UCSD-AML1 (cell line): Measurements from ENCODE around the gene MARF1.
"Not testable (repeated sequence)": the region's sequence is repeated elsewhere in the genome, so short reads cannot be mapped to it uniquely, and the experiment has no call there.

ENCODE experiments used
- DNase-seq: peaks from one replicate; lab custom pipeline; 2025; ENCODE audit not compliant: unreplicated experiment; lab: John Stamatoyannopoulos, UW

Gene MARF1

DNA sequence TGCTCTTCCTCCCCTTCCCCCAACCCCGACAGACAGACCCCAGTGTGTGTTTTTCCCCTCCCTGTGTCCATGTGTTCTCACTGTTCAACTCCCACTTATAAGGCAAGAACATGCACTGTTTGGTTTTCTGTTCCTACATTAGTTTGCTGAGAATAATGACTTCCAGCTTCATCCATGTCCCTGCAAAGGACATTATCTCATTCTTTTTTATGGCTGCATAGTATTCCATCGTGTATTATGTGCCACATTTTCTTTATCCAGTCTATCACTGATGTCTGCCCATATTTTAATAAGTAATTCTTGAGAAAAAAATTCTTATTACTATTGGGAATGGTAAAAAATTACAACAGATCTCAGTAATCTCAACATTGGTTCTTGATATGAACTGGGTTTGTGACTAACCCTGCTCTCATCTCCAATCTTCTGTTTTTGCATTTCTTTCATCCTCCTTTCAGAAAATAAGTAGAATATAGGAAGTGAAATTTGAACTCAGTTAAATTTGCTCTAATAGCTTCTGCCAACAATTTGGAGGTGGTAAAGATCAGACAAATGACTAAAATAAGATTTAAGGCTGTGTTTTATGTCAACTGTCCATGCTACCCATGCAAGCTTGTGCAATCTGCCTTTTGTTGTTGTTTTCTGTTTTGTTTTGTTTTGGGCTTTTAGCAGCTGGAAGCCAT is 11.1 kb downstream of the MARF1 start:
- no peak for DNase-seq

DNA sequence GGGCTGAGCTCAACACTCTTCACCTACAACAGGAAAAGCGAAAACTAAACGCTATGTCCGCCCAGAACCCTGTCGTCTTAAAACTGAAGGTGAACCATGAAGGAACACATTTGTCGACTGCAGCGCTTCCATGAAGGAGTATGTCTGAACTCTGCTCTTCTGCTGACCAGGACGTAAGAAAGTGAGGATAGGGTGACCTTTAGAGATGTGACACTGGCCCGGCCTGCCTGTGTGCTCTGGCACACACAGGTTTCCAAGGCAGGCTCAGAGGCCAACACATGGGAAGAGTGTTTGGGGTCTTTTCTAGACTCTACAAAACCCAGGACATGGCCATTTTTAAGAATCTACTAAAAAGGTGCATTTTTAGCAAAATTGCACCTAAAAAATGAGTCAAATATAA is 21.1 kb downstream of the MARF1 start:
- no peak for DNase-seq

DNA sequence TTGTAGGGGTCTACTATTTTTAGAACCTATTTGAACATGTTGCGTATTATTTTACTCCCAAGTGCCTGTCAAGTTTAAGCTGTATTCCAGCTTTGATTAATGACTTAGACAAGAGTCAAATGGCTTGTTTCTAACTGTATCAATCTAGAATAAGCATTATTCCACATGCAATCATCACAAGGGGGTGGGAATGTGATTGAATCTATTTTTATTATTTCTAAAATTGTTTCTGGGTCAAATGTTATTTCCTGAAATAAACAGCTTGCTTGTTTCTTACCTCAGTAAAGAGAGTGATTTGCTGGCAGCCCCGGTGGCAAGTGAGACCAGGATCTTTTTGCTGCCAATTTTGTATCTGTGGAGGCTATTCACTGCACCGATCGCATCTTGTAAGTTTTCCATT is 21.5 kb downstream of the MARF1 start:
- no peak for DNase-seq

DNA sequence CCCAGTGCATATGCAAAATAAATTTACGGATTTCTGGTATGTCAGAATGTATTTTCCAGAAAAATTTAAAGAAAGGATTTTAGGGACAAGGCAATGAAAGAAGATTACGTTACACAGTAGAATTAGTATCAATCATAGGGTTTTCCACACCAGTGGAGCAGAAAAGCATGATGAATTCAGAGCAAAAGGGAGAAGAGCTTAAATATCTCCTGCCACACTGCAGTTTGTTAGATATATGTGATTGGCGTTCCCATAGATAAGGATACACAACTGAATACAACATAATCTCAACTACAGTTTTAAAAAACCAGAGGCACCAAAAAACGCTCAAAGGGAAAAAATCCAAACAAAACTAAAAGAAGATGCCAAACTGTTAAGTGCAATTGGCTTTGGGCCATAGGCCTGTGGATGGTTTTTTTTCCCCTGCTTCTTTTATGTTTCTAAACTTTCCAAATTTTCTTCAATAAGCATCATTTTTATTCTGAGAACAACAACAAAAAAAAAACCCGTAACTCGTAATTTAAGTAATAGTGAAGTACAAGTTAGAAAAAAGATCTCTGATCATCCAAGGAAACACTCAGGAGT is 22.3 kb downstream of the MARF1 start:
- DNase-seq, result no peak

DNA sequence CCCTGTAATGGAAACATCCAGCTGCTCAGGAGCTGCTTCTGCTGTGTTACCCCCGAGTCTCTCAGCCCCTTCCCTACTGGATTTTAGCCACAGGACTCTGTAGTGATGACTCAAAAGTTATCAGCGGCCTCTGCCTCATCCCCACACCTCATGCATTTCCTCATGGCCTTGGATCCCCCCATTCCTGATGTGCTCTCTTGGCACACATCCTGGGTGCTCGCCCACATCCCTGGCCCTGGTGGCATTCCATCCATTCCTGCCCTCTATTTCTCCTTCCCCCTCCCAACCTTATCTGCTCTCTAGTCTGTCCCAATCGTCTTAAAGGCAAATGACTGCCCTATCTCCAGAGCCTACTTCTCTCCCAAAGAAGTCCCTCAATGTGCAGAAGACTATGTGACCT is 24.6 kb downstream of the MARF1 start:
- no peak for DNase-seq

DNA sequence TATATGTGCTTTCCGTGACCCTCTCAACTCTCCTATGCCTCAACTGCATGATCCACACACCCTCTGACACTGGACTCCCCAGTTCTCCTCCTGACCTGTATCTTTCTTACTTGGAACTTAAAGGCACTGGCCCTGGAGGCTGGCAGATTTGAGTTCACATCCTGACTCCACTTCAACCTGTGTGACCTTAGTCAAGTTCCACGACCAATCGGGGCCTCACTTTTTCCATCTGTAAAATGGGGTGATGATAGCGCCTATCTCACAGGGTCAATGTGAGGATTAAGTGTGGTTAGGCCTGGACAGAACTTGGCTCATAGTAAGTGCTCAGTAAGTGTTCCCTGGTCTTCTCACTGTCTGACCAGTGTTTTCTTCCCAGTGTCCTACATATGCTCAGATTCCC is 25.1 kb downstream of the MARF1 start:
- no peak for DNase-seq

DNA sequence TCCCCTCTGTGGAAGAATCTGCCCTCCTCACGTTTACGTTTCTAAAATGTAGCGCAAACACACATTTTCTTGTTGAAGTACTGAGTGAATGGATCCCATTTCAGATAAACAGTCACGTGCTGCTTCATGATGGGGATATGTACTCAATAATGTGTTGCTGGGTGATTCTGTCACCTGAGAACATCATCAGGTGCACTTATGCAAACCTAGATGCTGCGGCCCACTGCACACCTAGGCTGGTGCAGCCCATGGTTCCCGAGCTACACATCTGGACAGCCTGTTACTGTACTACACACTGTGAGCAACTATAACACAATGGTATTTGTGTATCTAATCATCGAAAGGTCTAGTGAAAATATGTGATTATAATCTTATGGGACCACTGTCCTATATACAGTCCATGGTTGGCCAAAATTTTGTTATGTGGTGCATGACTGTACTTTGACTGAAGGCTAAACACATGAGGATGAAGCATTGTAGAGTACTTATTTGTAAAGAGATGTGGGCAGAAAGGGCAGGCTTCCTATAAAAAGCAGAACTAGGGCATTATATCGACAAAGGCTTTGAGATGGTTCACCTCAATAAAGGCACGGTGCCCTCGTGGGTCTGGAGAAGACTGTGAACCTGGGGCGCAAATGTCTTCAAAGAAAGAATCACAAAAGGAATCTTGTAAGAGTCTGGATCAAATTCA is 26.3 kb downstream of the MARF1 start:
- no peak for DNase-seq

DNA sequence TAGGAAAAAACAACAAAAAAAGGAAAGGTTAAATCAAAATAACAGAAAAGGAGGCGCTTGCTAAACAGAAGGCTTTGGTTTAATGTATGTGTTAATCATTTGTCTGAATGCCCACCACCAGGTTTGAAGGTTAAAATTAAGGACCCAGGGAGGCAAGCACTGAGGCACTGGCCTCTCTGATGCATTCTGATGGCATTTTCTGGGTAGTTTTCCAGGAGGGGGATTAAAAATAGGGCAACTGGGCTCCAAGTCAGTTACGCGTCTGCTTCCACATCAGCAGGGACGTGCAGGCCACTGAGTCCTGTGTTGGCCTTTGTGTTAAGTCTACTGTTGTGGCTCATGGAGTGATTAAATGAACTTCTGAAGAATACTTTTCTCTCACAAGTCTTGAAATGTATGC is 26.9 kb downstream of the MARF1 start:
- DNase-seq, result no peak

DNA sequence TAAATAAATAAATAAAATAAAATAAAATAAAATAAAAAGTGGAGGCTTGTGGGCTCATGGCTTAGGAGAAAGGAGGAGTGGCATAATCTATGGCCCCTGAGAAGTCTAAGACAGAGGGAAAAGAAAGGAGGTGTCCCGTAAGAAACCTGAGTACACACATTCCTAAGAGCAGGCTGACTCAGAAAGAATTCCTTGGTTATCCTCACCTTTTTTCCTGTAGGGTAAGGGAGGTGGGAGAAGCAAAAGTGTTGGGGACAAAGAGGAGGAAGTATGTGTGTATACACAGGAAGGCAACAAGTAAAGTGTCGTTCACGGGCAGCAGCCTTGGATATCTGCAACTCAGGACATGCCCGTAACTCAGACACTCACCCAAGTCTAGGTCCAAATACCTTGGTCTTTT is 29.3 kb downstream of the MARF1 start:
- DNase-seq, result no peak

DNA sequence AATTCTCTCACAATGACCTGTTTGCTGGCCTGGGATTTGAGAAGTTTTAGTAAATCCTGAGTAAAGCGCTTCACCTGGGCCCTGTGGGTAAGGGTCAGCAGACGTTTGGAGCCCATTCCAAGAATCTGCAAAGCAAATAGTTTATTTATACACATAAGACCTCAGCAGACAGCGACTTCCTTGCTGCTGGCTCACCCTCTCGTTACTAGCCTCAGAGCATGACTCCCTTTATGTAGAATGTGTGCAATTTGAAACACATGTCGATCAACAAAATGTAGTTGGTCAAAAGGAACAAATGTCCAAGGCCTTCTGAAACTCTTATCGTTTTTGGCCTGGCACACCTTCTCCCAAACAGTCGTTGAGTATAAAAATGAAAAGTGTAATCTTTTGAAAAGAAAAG is 31.3 kb downstream of the MARF1 start:
- no peak for DNase-seq

DNA sequence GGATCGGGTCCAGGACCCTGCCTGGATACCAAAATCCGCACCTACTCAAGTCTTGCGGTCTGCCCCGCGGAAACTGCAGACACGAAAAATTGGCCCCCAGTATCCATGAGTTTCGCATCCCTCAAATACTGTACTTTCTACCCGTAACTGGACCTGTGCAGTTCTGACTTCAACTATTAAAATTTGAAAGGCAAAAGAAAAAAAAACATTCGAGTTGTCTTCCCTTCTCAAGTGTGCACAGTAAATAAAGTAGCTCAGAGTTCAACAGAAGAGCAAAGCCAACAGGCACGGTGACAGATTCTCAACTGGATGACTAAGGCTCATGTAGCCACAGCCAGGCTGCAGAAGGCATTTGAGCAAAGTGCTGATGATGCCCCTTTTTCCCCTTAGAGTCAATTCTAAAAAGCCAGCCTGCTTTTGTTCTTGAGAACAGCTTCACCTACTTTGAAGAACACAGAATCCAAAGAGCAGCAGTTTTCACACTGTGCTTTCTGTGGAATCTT is 32.5 kb downstream of the MARF1 start:
- no peak for DNase-seq

DNA sequence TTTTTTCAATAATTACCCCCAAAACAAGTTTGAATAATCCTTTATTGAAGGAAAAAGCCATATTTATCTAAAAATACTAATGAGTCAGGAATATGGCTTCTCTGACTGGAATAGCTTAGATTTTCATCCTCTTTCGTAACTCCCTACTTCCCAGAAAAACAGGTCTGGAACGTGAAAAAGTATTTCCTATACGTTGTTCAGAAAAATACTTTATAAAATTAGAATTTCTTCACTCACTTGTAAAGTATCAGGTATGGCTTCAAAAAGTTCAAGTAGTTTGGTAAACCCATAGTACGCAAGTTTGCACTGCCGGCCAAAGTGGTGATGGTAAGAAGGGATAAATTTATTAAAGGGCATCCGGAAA is 33.7 kb downstream of the MARF1 start:
- no peak for DNase-seq

DNA sequence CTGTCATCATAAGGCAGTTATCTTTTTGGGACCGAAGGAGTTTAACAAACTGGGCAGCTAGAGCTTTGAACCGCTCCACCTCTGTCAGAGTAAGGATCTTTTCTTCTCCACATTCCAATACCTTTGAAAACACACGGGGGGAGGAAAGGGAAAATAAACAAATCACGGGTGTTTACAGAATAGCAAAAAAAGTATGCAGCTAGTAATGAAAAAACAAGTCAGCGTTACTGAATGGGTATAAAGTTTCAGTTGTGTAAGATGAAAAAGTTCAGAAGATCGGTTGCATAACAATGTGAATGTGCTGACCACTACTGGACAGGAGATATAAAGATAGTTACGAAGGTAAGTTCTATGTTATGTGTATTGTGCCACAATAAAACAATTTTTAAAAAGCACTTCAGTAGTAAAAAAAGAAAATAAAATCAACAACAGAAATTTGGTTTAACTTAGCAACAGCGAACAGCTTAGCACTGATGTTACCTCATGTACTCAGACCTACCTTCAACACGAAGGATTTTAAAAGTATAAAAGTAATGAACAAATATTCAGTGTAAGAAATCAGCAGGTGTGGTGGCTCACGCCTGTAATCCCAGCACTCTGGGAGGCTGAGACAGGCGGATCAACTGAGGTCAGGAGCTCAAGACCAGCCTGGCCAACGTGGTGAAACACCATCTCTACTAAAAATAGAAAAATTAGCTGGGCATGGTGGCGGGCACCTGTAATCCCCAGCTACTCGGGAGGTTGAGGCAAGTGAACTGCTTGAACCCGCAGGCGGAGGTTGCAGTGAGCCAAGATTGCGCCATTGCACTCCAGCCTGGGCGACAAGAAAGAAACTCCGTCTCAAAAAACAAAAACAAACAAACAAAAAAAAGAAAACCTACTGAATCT is 34.3 kb downstream of the MARF1 start:
- DNase-seq, result no peak

DNA sequence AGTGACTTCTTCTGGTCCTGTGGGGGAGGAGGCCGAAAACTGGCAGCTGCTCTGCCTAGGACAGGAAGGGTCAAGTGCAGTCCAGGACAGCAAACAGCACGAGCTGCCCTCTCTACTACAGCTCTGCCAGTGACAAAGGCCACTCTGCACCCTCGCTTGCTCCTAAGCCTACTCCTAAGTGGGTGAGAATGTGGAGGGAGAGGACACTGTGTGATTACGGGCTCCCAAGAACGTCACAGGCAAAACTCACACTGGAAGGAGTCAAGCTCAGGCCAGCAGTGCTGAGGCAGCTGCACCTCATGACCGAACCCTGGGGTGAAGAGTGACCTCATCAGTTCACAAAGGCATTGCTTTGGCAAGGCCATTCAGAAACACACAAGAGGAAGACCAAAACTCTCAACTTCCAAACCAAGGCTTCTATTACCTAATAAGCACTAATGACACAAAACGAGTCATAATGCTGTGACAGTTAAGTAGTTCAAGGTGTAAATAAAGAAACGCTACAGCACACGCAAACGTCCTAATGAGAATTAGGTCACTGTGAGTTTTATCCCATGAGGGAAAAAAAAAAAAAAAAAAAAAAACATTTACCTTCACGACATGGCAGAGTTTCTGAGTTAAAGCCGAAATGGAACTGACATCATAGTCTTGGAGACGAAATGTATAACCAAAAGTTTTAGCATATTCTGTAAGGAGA is 35.1 kb downstream of the MARF1 start:
- DNase-seq, result no peak

DNA sequence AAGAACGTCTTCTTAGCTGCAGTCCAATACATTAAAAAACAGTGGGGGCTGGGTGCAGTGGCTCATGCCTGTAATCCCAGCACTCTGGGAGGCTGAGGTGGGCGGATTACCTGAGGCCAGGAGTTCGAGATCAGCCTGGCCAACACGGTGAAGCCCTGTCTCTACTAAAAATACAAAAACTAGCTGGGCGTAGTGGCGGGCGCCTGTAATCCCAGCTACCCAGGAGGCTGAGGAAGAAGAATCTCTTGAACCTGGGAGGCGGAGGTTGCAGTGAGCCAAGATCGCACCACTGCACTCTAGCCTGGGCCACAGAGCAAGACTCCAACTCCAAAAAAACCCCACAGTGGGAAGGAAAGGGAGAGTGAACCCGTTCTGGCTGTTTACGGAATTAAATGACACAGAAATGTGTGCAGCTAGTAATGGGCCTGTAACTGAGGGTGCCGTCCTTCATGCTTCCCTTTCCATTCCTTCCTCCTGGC is 35.7 kb downstream of the MARF1 start:
- DNase-seq, result not testable (repeated sequence)

DNA sequence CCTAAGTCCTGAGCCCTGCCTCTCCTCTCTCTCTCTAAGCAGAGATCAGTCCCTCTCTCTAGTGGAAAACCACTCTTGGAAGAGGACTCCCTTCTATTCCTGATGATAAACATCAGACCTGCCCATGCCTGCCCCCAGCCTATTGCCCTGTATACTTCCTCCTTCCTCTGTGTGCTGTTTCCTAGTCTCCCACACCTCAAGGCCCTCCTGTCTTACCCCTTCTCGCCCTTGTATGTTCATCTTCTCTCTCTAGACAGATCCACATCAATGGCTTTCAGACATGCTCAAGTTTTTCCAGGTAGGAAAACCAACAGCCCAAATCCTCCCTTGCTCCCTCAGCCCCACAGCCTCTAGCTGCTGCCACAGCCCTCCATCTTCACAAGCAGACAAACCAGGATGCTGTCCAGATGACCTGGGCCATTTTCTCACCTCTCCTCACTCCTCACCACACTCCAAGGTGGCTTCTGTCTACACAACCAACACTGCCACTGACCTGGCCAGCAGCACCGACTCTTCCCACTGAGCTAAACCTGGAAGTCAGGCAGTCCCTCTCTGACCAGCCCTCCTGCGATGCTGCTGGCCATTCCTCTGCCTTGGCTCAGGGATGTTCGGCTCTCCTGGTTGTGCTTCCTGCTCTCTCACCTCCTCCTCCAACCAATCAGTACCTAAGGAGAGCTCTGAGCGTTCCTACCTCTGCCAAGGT is 36.3 kb downstream of the MARF1 start:
- no peak for DNase-seq

DNA sequence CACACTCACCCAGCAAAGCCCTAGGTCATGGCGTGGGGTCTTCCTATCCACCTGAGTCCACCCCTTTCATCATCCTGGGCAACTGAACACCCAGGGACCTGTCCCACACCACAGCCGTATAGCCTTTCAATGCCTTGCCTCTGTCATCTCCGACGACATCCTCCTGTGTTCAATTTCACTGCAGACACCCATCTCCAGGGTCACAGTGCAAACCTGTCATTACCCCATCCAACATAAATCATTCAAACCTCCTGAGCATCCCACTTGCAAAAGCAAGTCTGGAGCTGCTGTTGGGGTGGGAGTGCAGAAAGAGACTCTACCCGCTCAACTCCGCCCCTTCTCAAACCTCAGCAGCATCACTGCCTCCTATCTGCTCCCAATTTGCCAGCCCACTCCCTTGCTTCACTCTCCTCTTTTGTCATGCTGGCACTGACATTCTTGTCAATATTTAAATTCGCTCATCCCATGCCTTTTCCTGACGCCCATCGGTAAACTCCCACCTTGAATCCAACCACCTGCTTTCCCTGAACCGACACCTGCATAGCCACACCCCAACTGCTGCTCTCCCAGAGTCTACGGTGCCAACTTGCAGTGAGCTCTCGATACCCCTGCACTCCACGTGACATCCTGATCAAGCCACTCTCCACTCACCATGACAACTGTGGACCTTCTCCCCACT is 37.0 kb downstream of the MARF1 start:
- DNase-seq, result no peak

DNA sequence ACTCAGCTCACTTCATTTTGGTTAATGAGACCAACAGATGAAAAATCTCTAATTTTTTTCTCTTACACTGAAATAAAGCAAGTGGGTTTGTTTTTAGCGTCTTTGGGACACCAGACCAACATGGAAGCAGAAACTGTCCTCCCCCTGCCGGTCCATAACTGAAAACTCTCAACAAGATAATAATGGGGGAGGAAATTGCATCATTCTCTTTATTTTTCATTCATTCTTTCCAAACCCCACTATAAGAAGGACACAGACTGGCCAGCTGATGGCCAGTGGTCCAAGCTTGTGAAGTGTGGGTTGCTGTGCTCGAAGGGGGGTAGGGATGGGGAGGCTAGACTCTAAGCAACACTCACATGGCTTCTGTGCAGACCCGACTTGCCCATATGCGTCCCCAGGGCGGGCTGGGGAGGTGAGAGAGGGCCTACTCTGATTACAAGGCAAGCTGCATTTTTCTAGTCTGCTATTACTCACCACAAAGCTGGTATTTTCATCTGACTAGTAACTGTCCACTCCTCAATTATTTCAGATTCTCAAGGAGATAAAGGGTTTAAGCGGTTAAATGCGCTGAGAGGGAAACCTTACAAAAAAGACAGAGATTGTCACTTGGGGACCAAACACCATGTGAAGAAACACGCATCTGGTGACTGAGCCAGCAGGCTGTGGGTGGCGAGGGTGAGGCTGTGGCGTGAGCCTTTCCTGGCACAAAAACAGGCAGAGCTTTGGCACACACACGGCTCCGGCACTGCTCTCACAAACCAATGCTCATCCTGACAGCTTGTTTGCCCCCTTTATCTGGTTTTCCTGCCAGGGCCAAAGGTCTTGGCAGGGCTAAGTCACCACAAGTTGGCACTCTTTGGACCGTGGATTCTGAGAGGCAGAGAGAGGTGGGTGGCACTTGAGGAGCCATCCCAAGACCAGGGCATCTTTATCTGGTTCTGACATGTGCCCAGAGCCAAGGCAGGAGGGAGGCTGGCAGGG is 38.2 kb downstream of the MARF1 start:
- no peak for DNase-seq
